Measurements from ENCODE around the gene FURIN. TPM values are rescaled to one million over a fixed set of nuclear protein-coding genes. Genes with fewer than 3 reads are reported as not detected.

The FURIN gene
- total RNA-seq, 2 experiments from 2014 or later = 443 to 448 TPM

DNA sequence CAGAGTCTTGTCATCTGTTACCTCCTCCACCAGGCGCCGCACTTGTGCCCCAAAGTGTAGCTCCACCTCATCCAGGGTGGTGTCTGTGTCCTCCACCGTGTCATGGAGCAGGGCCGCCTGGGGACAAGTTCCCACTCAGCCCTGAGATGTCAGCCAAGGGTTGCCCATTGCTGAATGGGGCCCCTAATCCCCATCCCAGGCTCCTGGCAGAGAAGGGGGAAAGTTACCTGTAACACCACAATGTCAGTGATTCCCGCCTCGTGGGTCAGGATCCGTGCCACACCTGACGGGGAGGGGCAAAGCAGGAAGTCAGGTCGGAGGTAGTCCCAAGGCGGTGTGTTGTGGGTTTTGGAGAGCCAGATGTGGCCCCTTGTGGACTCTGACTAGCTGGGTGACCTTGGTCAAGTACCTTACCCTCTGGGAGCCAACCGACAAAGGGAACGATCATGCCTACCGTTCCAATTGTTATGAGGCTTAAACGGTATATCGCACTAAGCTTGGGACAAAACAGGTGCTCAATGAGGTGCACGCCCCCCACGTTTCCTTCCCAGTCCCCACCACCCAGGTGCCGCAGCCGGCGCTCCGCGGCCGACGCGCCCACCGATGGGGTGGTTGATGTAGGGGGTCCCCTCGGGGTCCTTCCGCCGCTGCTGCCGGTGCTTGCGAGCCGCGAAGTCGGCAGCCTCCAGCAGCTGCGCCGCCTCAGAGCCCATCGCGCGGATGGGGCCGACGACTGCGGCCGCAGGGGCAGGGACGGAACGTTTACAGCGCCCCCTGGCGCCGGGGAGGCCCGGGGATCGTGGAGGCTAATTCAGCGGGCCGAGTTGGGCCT, 63.7 kb downstream of the FURIN start, which contains the start of gene HDDC3:
HDDC3 (minus strand) TSS at position 722 of the 832 bp plus-strand sequence; CDS start at position 713, 9 bp downstream.
- Mint-ChIP-seq H3K27ac (peak within 1 kb of the TSS; percentile 100), H3K36me3 (ENCODE audit: low read depth) (peaks cover 21% of the 10 kb centered on the region), H3K4me1 (ENCODE audit: low read depth) (peaks cover 41% of the 10 kb centered on the region), H3K4me3 (peak within 1 kb of the TSS; percentile 99), H3K27me3 (ENCODE audit: low read depth) (no peaks in the 10 kb centered on the region), H3K9me3 (no peaks in the 10 kb centered on the region)
- DNase-seq = peak; percentile 95
- intact Hi-C loops (cut with micrococcal nuclease) = loop anchor here (1.0 to 10.0 kb wide), 8 partner anchors 30 to 698 kb away; partner anchors contain the start of genes GDPGP1 and IQGAP1
- CTCF ChIA-PET = interaction anchor here (0.7 to 8.9 kb wide), 41 partner anchors 7 to 612 kb away, joined by 3 to 169 read pairs (median 4); partner anchors contain the start of genes BLM, FES, MAN2A2 and RCCD1

DNA sequence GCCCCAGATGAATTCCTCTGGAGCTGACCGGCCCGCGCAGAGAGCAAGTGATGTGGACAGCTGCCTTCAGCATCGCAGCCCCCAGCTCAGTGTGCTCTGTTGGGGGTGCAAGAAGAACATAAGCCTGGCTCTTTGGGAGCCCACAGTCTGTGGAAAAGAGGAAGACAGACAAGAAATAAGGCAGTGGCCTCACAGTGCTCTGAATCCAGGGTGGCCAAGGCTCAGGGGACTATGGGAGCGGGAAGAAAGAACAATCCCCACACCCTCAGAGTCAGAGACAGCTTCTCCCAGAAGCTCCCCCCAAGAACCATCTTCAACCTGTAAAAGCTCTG, 64.2 kb downstream of the FURIN start:
- peaks cover 41% of the 10 kb centered on the region for H3K4me1 Mint-ChIP-seq (ENCODE audit: low read depth)
- CTCF ChIA-PET = interaction anchor here (0.7 to 8.9 kb wide), 35 partner anchors 8 to 612 kb away, joined by 3 to 169 read pairs (median 5); partner anchors contain the start of genes BLM, FES, MAN2A2 and RCCD1
- no peaks in the 10 kb centered on the region for H3K9me3 Mint-ChIP-seq
- intact Hi-C loops (cut with micrococcal nuclease) = loop anchor here (1.0 to 10.0 kb wide), 4 partner anchors 271 to 698 kb away; partner anchors contain the start of genes GDPGP1 and IQGAP1
- peak overlapping the region; percentile 100 for H3K27ac Mint-ChIP-seq
- no peaks in the 10 kb centered on the region for H3K27me3 Mint-ChIP-seq (ENCODE audit: low read depth)
- H3K4me3 Mint-ChIP-seq = peak overlapping the region; percentile 99
- DNase-seq = no peak
- H3K36me3 Mint-ChIP-seq (ENCODE audit: low read depth) = peaks cover 21% of the 10 kb centered on the region

Other genes with a start within 250 kb of the FURIN start
- gene BLM, start 151.2 kb upstream of the FURIN start, total RNA-seq = 10 to 100 TPM; 62.9 to 70.4 TPM
- gene FES, start 15.9 kb downstream of the FURIN start, total RNA-seq = 10 to 100 TPM; 22.6 to 24.2 TPM
- gene MAN2A2, start 34.7 kb downstream of the FURIN start, total RNA-seq = 100 to 1,000 TPM; 139 to 141 TPM
- 10 to 100 TPM; 49.8 to 51.3 TPM for gene HDDC3, start 64.0 kb downstream of the FURIN start, total RNA-seq
- 10 to 100 TPM; 69.9 to 70.8 TPM for gene UNC45A, start 66.7 kb downstream of the FURIN start, total RNA-seq
- 10 to 100 TPM; 52.0 to 52.4 TPM for gene RCCD1, start 86.3 kb downstream of the FURIN start, total RNA-seq
- 100 to 1,000 TPM; 173 TPM for gene PRC1, start 125.9 kb downstream of the FURIN start, total RNA-seq
- 10 to 100 TPM; 19.8 to 21.2 TPM for gene VPS33B, start 154.0 kb downstream of the FURIN start, total RNA-seq
- under 1 TPM; 0.07 TPM for gene SV2B, start 231.7 kb downstream of the FURIN start, total RNA-seq

Data from activated naive CD4-positive, alpha-beta T cell treated with anti-CD3 and anti-CD28 coated beads for 36 hours (primary cell).